ENCODE data around the gene TRIM24.
"Not testable (repeated sequence)": the region's sequence is repeated elsewhere in the genome, so short reads cannot be mapped to it uniquely, and the experiment has no call there.

Gene TRIM24

GRCh38 chr7:138493535-138493934 is 33.5 kb downstream of the TRIM24 start:
- DNase-seq (ENCODE audit: low spot score) = no peak

GRCh38 chr7:138495485-138495884 is 35.4 kb downstream of the TRIM24 start:
- DNase-seq (ENCODE audit: low spot score) = no peak

- no peak for DNase-seq (ENCODE audit: low spot score)
Observed at GRCh38 chr7:138499340-138499739, 39.3 kb downstream of the TRIM24 start.

- DNase-seq (ENCODE audit: low spot score) = not testable (repeated sequence)
Observed at GRCh38 chr7:138500303-138500702, 40.2 kb downstream of the TRIM24 start.

- DNase-seq (ENCODE audit: low spot score) = no peak
Observed at GRCh38 chr7:138500892-138501291, 40.8 kb downstream of the TRIM24 start.

- DNase-seq (ENCODE audit: low spot score) = no peak
Observed at GRCh38 chr7:138502023-138502767, 42.1 kb downstream of the TRIM24 start.

GRCh38 chr7:138505361-138505873 is 45.4 kb downstream of the TRIM24 start:
- DNase-seq (ENCODE audit: low spot score) = no peak

- DNase-seq (ENCODE audit: low spot score) = no peak
Observed at GRCh38 chr7:138506764-138507163, 46.7 kb downstream of the TRIM24 start.

- no peak for DNase-seq (ENCODE audit: low spot score)
Observed at GRCh38 chr7:138510003-138510402, 49.9 kb downstream of the TRIM24 start.

- DNase-seq (ENCODE audit: low spot score) = no peak
Observed at GRCh38 chr7:138512092-138512858, 52.2 kb downstream of the TRIM24 start.

GRCh38 chr7:138512885-138513284 is 52.8 kb downstream of the TRIM24 start:
- DNase-seq (ENCODE audit: low spot score) = no peak

GRCh38 chr7:138513344-138513871 is 53.3 kb downstream of the TRIM24 start:
- DNase-seq (ENCODE audit: low spot score) = no peak

GRCh38 chr7:138514044-138514443 is 54.0 kb downstream of the TRIM24 start:
- no peak for DNase-seq (ENCODE audit: low spot score)

- no peak for DNase-seq (ENCODE audit: low spot score)
Observed at GRCh38 chr7:138515001-138515528, 55.0 kb downstream of the TRIM24 start.

GRCh38 chr7:138519061-138519798 is 59.2 kb downstream of the TRIM24 start:
- DNase-seq (ENCODE audit: low spot score) = no peak

GRCh38 chr7:138520742-138521141 is 60.7 kb downstream of the TRIM24 start:
- DNase-seq (ENCODE audit: low spot score) = no peak

GRCh38 chr7:138521837-138522461 is 61.9 kb downstream of the TRIM24 start:
- no peak for DNase-seq (ENCODE audit: low spot score)

GRCh38 chr7:138524259-138524658 is 64.2 kb downstream of the TRIM24 start:
- no peak for DNase-seq (ENCODE audit: low spot score)

GRCh38 chr7:138525757-138526156 is 65.7 kb downstream of the TRIM24 start:
- no peak for DNase-seq (ENCODE audit: low spot score)

GRCh38 chr7:138527746-138528223 is 67.7 kb downstream of the TRIM24 start:
- DNase-seq (ENCODE audit: low spot score) = no peak

GRCh38 chr7:138536833-138537232 is 76.8 kb downstream of the TRIM24 start:
- not testable (repeated sequence) for DNase-seq (ENCODE audit: low spot score)

All from LoVo (cell line).